NCI-H2029 treated with DMSO at 0.1 percent for 48 hours (cell line): ENCODE data around the gene AKIRIN2.
"Not testable (repeated sequence)": the region's sequence is repeated elsewhere in the genome, so short reads cannot be mapped to it uniquely, and the experiment has no call there.

ENCODE experiments used
- DNase-seq: peaks from one replicate; lab custom pipeline; 2025; lab: John Stamatoyannopoulos, UW

AKIRIN2 gene

GRCh38 chr6:87687893-87688292 is 14.1 kb downstream of the AKIRIN2 start:
- DNase-seq: not testable (repeated sequence)

- DNase-seq: no peak
Observed at GRCh38 chr6:87687296-87687695, 14.7 kb downstream of the AKIRIN2 start.

GRCh38 chr6:87686636-87687205 is 15.3 kb downstream of the AKIRIN2 start:
- not testable (repeated sequence) for DNase-seq

- DNase-seq: no peak
Observed at GRCh38 chr6:87684895-87685654, 17.0 kb downstream of the AKIRIN2 start.

- DNase-seq: no peak
Observed at GRCh38 chr6:87683890-87684289, 18.1 kb downstream of the AKIRIN2 start.

DNA sequence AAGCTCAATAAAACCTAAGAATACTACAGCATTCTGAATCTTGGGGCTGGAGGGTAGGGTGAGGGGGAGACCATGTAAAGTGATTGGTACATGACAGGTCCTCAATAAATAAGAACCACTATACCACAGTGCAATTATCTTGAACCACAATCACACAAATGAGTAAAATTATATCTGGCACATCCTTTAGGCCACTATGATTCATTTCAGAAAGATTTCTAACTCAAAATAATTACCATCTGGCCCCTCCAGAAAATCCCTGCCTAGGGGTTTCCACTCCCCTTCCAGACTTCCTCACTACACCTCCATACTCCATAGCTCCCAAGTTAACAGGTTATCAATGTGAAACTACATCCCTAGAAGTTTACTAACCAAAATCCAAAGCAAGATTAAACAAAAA is 19.7 kb downstream of the AKIRIN2 start:
- DNase-seq: no peak

GRCh38 chr6:87675004-87675681 is 26.9 kb downstream of the AKIRIN2 start:
- DNase-seq: peak; percentile 58

- no peak for DNase-seq
Observed at GRCh38 chr6:87674290-87674689, 27.7 kb downstream of the AKIRIN2 start.

DNA sequence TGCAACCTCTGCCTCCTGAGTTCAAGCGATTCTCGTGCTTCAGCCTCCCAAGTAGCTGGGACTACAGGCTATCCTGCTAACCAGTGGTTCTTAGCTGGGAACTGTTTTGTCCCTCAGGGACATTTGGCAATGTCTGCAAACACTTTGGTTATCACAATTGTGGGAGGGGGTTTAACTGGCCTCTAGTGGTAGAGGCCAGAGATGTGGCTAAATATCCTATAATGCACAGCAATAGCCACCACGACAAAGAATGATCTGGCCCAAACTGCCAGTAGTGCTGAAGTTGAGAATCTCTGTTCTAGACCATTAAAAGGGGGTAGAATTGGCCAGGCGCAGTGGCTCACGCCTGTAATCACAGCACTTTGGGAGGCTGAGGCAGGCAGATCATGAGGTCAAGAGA is 28.8 kb downstream of the AKIRIN2 start:
- no peak for DNase-seq

DNA sequence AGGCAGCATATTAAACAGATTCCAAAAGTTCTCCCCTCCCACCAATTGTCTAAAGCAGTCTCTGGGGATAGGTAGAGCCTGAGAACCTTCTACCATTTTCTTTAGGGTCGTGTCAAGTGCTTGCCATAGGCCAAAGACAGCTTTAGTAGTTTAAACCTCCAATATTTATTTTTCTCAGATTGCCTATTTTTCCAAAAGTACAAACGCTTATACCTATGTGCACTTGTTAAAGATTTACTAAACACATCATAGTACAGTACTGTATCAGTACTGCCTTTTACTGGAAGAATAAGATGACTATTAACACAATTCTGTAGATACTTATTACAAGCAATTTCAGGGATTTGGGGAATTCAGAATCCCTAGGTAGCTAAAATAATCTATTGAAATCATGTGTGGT is 29.4 kb downstream of the AKIRIN2 start:
- DNase-seq: no peak

- DNase-seq: no peak
Observed at GRCh38 chr6:87671555-87672029, 30.4 kb downstream of the AKIRIN2 start.

DNA sequence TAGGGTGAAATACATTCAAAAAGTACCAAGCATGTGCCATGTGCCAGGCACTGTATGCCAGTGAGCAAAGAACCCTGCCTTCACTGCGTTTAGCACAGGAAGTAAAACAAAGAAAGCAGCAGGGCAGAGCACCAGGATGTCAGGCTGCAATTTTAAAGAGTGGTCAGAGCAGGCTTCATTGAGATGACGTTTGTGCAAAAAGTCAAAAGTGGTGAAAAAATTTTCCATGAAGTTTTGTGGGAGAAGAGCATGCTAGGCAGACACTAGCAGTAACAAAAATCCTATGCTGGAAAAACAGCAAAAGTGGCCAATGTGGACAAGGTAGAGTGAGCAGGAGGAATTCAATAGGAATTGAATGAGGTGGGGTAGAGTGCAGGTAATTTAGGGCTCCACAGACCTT is 31.3 kb downstream of the AKIRIN2 start:
- no peak for DNase-seq

DNA sequence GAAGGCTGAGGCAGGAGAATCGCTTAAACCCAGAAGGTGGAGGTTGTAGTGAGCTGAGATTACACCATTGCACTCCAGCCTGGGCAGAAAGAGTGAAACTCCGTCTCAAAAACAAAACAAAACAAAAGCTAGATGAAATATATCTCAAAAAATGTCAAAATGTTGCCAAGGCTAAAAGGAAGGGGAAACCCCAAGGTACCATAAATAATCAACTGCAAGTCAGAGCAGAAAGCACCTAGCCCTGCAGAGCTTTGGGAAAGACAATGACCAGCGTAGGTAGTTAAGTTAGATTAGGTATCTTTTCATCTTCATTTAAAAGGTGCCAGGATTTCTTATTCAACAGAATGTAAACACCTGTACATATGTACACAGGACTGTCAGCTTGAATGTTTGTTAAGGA is 33.0 kb downstream of the AKIRIN2 start:
- DNase-seq: no peak

- no peak for DNase-seq
Observed at GRCh38 chr6:87668013-87668412, 34.0 kb downstream of the AKIRIN2 start.

DNA sequence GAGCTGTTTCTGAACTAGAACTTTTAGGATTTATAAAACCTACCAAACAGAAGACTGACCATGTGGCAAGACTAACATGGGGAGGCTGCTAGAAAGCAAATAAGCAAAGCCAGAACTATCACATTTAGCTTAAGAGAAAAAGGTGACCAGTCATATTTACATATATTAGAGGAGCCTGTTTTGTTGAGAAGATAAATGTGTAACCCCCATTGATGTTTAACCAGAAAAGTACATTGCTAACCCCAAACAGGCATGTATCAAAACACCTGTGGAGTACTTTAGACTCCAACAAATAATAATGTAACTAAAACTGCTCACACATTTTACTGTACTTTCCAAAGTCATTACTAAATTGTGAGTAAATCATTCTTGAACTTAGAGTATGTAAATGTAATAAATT is 35.0 kb downstream of the AKIRIN2 start:
- no peak for DNase-seq

- no peak for DNase-seq
Observed at GRCh38 chr6:87664921-87665485, 37.0 kb downstream of the AKIRIN2 start.

GRCh38 chr6:87663434-87663833 is 38.6 kb downstream of the AKIRIN2 start:
- DNase-seq: no peak

- DNase-seq: no peak
Observed at GRCh38 chr6:87661503-87661902, 40.5 kb downstream of the AKIRIN2 start.

DNA sequence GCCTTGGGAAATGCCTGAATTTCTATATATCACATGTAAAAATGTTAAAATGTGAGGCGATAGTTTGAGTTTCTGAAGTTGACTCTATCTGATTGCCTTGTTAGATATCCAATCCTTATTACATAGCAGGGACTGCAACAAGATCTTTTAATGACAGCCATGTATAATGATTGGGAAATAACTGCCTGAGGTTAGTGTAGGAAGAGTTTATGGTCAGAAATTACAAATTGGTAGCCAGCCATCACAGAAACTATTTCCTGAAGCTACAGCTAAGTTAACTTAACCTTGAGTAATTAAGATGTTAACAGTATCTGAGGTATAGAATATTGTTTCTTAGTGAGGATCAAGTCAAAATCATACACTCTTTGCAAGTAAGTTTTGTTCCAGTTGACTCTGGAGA is 41.0 kb downstream of the AKIRIN2 start:
- no peak for DNase-seq

DNA sequence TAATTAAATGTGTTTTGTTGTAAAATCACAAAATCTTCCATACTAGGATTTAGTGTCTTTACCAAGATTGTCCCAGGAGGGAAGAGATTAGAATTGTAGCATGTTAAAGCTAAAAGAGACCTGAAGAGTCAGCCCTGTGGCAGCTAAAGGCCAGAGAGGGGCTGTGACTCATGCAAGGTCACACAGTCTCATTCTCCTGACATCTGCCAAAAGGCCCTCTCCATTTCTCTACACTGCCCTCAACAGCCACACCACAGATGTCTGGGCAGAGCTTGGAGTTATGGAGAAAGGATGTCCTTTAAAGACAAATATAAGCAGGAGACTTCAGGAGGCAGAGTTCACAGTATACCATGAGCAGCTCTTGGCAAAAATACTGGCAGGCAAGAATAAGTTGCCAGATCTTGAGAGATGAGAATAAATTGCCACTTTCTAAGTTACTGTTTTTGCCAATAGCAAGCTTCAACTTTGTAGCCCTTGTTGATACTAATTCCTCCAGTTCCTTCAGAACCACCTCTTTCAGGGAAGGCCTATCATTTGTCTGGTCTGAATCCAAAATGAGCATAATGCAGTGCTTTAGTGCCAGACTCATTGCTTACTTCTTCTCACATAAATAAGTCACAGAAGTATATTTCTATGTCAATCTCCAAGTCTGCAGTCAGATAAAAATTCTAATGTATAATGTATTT is 41.7 kb downstream of the AKIRIN2 start:
- no peak for DNase-seq

GRCh38 chr6:87658516-87658915 is 43.5 kb downstream of the AKIRIN2 start:
- DNase-seq: no peak

DNA sequence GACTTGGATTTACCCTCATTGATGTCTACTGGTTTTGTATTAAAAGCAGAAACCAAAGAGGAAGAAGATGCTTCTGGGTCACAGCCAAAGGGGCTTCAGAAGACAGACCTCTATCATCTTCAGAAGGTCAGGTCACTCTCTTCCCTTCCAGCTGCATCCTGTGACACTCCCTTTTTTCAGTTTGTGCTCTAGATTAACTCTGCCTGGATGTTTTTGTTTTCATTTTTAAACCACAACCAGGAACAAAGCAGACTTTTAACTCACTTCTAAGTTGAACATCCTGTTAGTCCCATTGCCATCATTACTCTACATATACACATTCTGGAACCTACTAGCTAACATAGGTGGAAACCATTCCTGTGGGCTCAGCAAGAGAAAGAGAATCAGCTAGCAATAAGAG is 45.2 kb downstream of the AKIRIN2 start:
- DNase-seq: no peak
